DND-41 (cell line): ENCODE data around the gene ITIH5.

Source experiments
- EZH2 ChIP-seq: IDR thresholded peaks from 3 replicates; pipeline ENCODE4 v1.6.1; 2012; ENCODE audit warnings: borderline replicate concordance, low read depth, mild to moderate bottlenecking, moderate library complexity, low read length, inconsistent platforms; ENCODE audit not compliant: severe bottlenecking
- TF ChIP-seq, protein P1 (sequence below): IDR thresholded peaks from 2 replicates; pipeline ENCODE4 v1.5.1; 2012; ENCODE audit warnings: borderline replicate concordance, low read length, moderate library complexity, mild to moderate bottlenecking; ENCODE audit not compliant: poor library complexity, severe bottlenecking; ENCODE audit errors: extremely low read depth

DNA sequence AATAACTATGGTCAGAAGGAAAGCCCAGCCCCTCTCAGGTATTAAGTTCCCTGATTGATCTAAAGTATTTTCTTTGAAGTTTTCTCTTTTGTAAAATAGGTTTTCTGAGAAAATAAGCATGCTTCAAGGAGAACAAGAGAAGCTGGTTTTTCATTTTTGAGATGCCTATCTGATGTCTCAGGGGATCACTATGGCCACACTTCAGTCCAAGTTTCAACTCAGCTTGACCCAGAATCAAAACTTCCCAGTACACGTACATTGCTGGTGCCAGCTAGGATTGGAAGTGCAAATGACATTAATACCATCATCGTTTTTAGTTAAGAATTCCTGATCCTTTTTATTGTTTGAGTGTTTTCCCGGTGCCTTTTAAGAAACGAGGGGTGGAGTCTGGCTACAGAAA is 7.2 kb downstream of the ITIH5 start:
- no peak for TF ChIP-seq EZH2
- TF ChIP-seq, protein P1, sequence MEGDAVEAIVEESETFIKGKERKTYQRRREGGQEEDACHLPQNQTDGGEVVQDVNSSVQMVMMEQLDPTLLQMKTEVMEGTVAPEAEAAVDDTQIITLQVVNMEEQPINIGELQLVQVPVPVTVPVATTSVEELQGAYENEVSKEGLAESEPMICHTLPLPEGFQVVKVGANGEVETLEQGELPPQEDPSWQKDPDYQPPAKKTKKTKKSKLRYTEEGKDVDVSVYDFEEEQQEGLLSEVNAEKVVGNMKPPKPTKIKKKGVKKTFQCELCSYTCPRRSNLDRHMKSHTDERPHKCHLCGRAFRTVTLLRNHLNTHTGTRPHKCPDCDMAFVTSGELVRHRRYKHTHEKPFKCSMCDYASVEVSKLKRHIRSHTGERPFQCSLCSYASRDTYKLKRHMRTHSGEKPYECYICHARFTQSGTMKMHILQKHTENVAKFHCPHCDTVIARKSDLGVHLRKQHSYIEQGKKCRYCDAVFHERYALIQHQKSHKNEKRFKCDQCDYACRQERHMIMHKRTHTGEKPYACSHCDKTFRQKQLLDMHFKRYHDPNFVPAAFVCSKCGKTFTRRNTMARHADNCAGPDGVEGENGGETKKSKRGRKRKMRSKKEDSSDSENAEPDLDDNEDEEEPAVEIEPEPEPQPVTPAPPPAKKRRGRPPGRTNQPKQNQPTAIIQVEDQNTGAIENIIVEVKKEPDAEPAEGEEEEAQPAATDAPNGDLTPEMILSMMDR: no peak
